ENCODE measurements around the gene EP400. TPM values are rescaled to one million over a fixed set of nuclear protein-coding genes. Genes with fewer than 3 reads are reported as not detected.
A peak's percentile ranks its signal among the peaks of the same experiment; 100 is the strongest.

EP400 gene
- total and polyA plus RNA-seq, 4 donors = 14.4 to 50.6 (median 30.8) TPM

- Histone ChIP-seq H3K27ac (ENCODE audit: low read depth, low read length) (no peak overlapping the region), H3K27me3 (ENCODE audit: control insufficient read depth, insufficient read depth, low read length) (no peaks in the 10 kb centered on the region), H3K36me3 (ENCODE audit: control insufficient read depth, insufficient read depth, low read length) (peaks cover 77% of the 10 kb centered on the region), H3K4me1 (ENCODE audit: control insufficient read depth, insufficient read depth, low read length) (peaks cover 10% of the 10 kb centered on the region), H3K9me3 (ENCODE audit: control insufficient read depth, insufficient read depth, low read length) (no peaks in the 10 kb centered on the region), H3K4me3 (ENCODE audit: low read depth, low read length) (no peak overlapping the region)
- 37% methylated on average over 15 of the region's 24 CpGs for WGBS (ENCODE audit: insufficient coverage)
- DNase-seq (ENCODE audit: low read depth in 4 of 6, low spot score in 6 of 6) = peak in 2 of 6 donors; percentile 22 to 78
Measured at GRCh38 chr12:131990066-131990979, 40.6 kb downstream of the EP400 start.

- Histone ChIP-seq H3K9me3 (ENCODE audit: control insufficient read depth, insufficient read depth, low read length) (no peaks in the 10 kb centered on the region), H3K27ac (ENCODE audit: low read depth, low read length) (no peak overlapping the region), H3K4me1 (ENCODE audit: control insufficient read depth, insufficient read depth, low read length) (peaks cover 10% of the 10 kb centered on the region), H3K36me3 (ENCODE audit: control insufficient read depth, insufficient read depth, low read length) (peaks cover 71% of the 10 kb centered on the region), H3K27me3 (ENCODE audit: control insufficient read depth, insufficient read depth, low read length) (no peaks in the 10 kb centered on the region), H3K4me3 (ENCODE audit: low read depth, low read length) (no peak overlapping the region)
- 34% methylated on average over 9 of the region's 9 CpGs for WGBS (ENCODE audit: insufficient coverage)
- DNase-seq (ENCODE audit: low read depth in 4 of 6, low spot score in 6 of 6) = no peak
Measured at GRCh38 chr12:131990980-131991305, 41.2 kb downstream of the EP400 start.

GRCh38 chr12:131991816-131992430, 42.2 kb downstream of the EP400 start:
- 57% methylated on average over 5 of the region's 11 CpGs for WGBS (ENCODE audit: insufficient coverage)
- Histone ChIP-seq H3K27ac (ENCODE audit: low read depth, low read length) (no peak overlapping the region), H3K36me3 (ENCODE audit: control insufficient read depth, insufficient read depth, low read length) (peaks cover 63% of the 10 kb centered on the region), H3K4me3 (ENCODE audit: low read depth, low read length) (no peak overlapping the region), H3K9me3 (ENCODE audit: control insufficient read depth, insufficient read depth, low read length) (no peaks in the 10 kb centered on the region), H3K4me1 (ENCODE audit: control insufficient read depth, insufficient read depth, low read length) (peaks cover 10% of the 10 kb centered on the region), H3K27me3 (ENCODE audit: control insufficient read depth, insufficient read depth, low read length) (no peaks in the 10 kb centered on the region)
- DNase-seq (ENCODE audit: low read depth in 4 of 6, low spot score in 6 of 6) = no peak

GRCh38 chr12:131994589-131994988, 44.8 kb downstream of the EP400 start:
- H3K4me1 ChIP-seq (ENCODE audit: control insufficient read depth, insufficient read depth, low read length) = peaks cover 3% of the 10 kb centered on the region
- no peaks in the 10 kb centered on the region for H3K9me3 ChIP-seq (ENCODE audit: control insufficient read depth, insufficient read depth, low read length)
- no peaks in the 10 kb centered on the region for H3K27me3 ChIP-seq (ENCODE audit: control insufficient read depth, insufficient read depth, low read length)
- H3K36me3 ChIP-seq (ENCODE audit: control insufficient read depth, insufficient read depth, low read length) = peaks cover 45% of the 10 kb centered on the region
- DNase-seq (ENCODE audit: low read depth in 4 of 6, low spot score in 6 of 6) = no peak
- 100% methylated on average over 3 of the region's 4 CpGs for WGBS (ENCODE audit: insufficient coverage)
- H3K27ac ChIP-seq (ENCODE audit: low read depth, low read length) = no peak overlapping the region
- no peak overlapping the region for H3K4me3 ChIP-seq (ENCODE audit: low read depth, low read length)

GRCh38 chr12:132000286-132000872, 50.6 kb downstream of the EP400 start:
- DNase-seq (ENCODE audit: low read depth in 4 of 6, low spot score in 6 of 6) = no peak
- no peak overlapping the region for H3K27ac ChIP-seq (ENCODE audit: low read depth, low read length)

GRCh38 chr12:132003846-132004245, 54.1 kb downstream of the EP400 start:
- Histone ChIP-seq H3K27me3 (ENCODE audit: control insufficient read depth, insufficient read depth, low read length) (no peaks in the 10 kb centered on the region), H3K27ac (ENCODE audit: low read depth, low read length) (no peak overlapping the region), H3K36me3 (ENCODE audit: control insufficient read depth, insufficient read depth, low read length) (peaks cover 38% of the 10 kb centered on the region), H3K4me3 (ENCODE audit: low read depth, low read length) (no peak overlapping the region), H3K9me3 (ENCODE audit: control insufficient read depth, insufficient read depth, low read length) (no peaks in the 10 kb centered on the region), H3K4me1 (ENCODE audit: control insufficient read depth, insufficient read depth, low read length) (peaks cover 5% of the 10 kb centered on the region)
- WGBS (ENCODE audit: insufficient coverage) = no CpG with 5 or more reads among the region's 1 CpG
- DNase-seq (ENCODE audit: low read depth in 4 of 6, low spot score in 6 of 6) = no peak

More at GRCh38 chr12:132000286-132000872, 50.6 kb downstream of the EP400 start:
- Histone ChIP-seq H3K4me1 (ENCODE audit: control insufficient read depth, insufficient read depth, low read length) (peaks cover 5% of the 10 kb centered on the region), H3K9me3 (ENCODE audit: control insufficient read depth, insufficient read depth, low read length) (no peaks in the 10 kb centered on the region), H3K4me3 (ENCODE audit: low read depth, low read length) (no peak overlapping the region), H3K27me3 (ENCODE audit: control insufficient read depth, insufficient read depth, low read length) (no peaks in the 10 kb centered on the region), H3K36me3 (ENCODE audit: control insufficient read depth, insufficient read depth, low read length) (peaks cover 12% of the 10 kb centered on the region)
- WGBS (ENCODE audit: insufficient coverage) = no CpG with 5 or more reads among the region's 1 CpG

GRCh38 chr12:132004946-132005345, 55.2 kb downstream of the EP400 start:
- peaks cover 42% of the 10 kb centered on the region for H3K36me3 ChIP-seq (ENCODE audit: control insufficient read depth, insufficient read depth, low read length)
- no peak overlapping the region for H3K27ac ChIP-seq (ENCODE audit: low read depth, low read length)
- peaks cover 5% of the 10 kb centered on the region for H3K4me1 ChIP-seq (ENCODE audit: control insufficient read depth, insufficient read depth, low read length)
- no peaks in the 10 kb centered on the region for H3K9me3 ChIP-seq (ENCODE audit: control insufficient read depth, insufficient read depth, low read length)
- DNase-seq (ENCODE audit: low read depth in 4 of 6, low spot score in 6 of 6) = no peak
- H3K27me3 ChIP-seq (ENCODE audit: control insufficient read depth, insufficient read depth, low read length) = no peaks in the 10 kb centered on the region
- H3K4me3 ChIP-seq (ENCODE audit: low read depth, low read length) = no peak overlapping the region
- no CpG with 5 or more reads among the region's 10 CpGs for WGBS (ENCODE audit: insufficient coverage)

GRCh38 chr12:132006056-132006680, 56.4 kb downstream of the EP400 start:
- peaks cover 50% of the 10 kb centered on the region for H3K36me3 ChIP-seq (ENCODE audit: control insufficient read depth, insufficient read depth, low read length)
- H3K27ac ChIP-seq (ENCODE audit: low read depth, low read length) = no peak overlapping the region
- peaks cover 2% of the 10 kb centered on the region for H3K4me1 ChIP-seq (ENCODE audit: control insufficient read depth, insufficient read depth, low read length)
- no peaks in the 10 kb centered on the region for H3K9me3 ChIP-seq (ENCODE audit: control insufficient read depth, insufficient read depth, low read length)
- no peak for DNase-seq (ENCODE audit: low read depth in 4 of 6, low spot score in 6 of 6)
- H3K4me3 ChIP-seq (ENCODE audit: low read depth, low read length) = no peak overlapping the region
- WGBS (ENCODE audit: insufficient coverage) = 93% methylated on average over 17 of the region's 19 CpGs
- H3K27me3 ChIP-seq (ENCODE audit: control insufficient read depth, insufficient read depth, low read length) = no peaks in the 10 kb centered on the region

GRCh38 chr12:132007041-132007440, 57.3 kb downstream of the EP400 start:
- H3K9me3 ChIP-seq (ENCODE audit: control insufficient read depth, insufficient read depth, low read length) = no peaks in the 10 kb centered on the region
- 96% methylated on average over 6 of the region's 6 CpGs for WGBS (ENCODE audit: insufficient coverage)
- H3K27me3 ChIP-seq (ENCODE audit: control insufficient read depth, insufficient read depth, low read length) = no peaks in the 10 kb centered on the region
- peaks cover 55% of the 10 kb centered on the region for H3K36me3 ChIP-seq (ENCODE audit: control insufficient read depth, insufficient read depth, low read length)
- DNase-seq (ENCODE audit: low read depth in 4 of 6, low spot score in 6 of 6) = no peak
- H3K27ac ChIP-seq (ENCODE audit: low read depth, low read length) = no peak overlapping the region
- H3K4me3 ChIP-seq (ENCODE audit: low read depth, low read length) = no peak overlapping the region
- H3K4me1 ChIP-seq (ENCODE audit: control insufficient read depth, insufficient read depth, low read length) = no peaks in the 10 kb centered on the region
